Heart left ventricle (tissue), 16 donors: ENCODE results near the gene DENND1B. TPM values are rescaled to one million over a fixed set of nuclear protein-coding genes. Genes with fewer than 3 reads are reported as not detected.

Source experiments
- ATAC-seq, 4 donors: fragments of 200-7000 bp; cut with Tn5 transposase; one replicate each; pipeline ENCODE4 v1.9.1; 2020 to 2022; ENCODE audit warnings: moderate library complexity in 4 of 4, mild to moderate bottlenecking in 3 of 4, moderate number of reproducible peaks in 1 of 4
- DNase-seq, 5 donors: peaks; one replicate each; pipeline ENCODE4 v3.0.0-alpha.2; 2020
- H3K27ac ChIP-seq, 12 donors: fragments of 200-600 bp; sonication (generic) in 4 of 12; one replicate each; pipeline versions ENCODE4 v1.5.0 to v1.8.0; 2016 to 2022; ENCODE audit warnings: mild to moderate bottlenecking in 2 of 12
- H3K27me3 ChIP-seq, 9 donors: fragments of 200-600 bp; sonication (generic) in 2 of 9; one replicate each; pipeline versions ENCODE4 v1.5.1 to v1.8.0; 2016 to 2022; ENCODE audit warnings: mild to moderate bottlenecking in 3 of 9
- H3K36me3 ChIP-seq, 9 donors: fragments of 200-600 bp; sonication (generic) in 2 of 9; one replicate each; pipeline versions ENCODE4 v1.5.0 to v1.8.0; 2018 to 2022; ENCODE audit warnings: mild to moderate bottlenecking in 2 of 9
- H3K4me1 ChIP-seq, 12 donors: fragments of 200-600 bp; sonication (generic) in 4 of 12; one replicate each; pipeline versions ENCODE4 v1.5.0 to v1.8.0; 2016 to 2022; ENCODE audit warnings: mild to moderate bottlenecking in 3 of 12
- H3K4me3 ChIP-seq, 12 donors: fragments of 200-600 bp; sonication (generic) in 4 of 12; one replicate each; pipeline versions ENCODE4 v1.5.0 to v1.8.0; 2017 to 2022; ENCODE audit warnings: mild to moderate bottlenecking in 9 of 12, moderate library complexity in 4 of 12
- H3K9me3 ChIP-seq, 12 donors: fragments of 200-600 bp; sonication (generic) in 4 of 12; one replicate each; pipeline versions ENCODE4 v1.5.0 to v1.8.0; 2016 to 2022; ENCODE audit warnings: mild to moderate bottlenecking in 1 of 12
- CTCF ChIP-seq, 12 donors: fragments of 200-600 bp; sonication (generic) in 4 of 12; IDR thresholded peaks; one replicate each; pipeline versions ENCODE4 v1.5.0 to v1.8.0; 2018 to 2022; ENCODE audit warnings: antibody characterized with exemption in 12 of 12, mild to moderate bottlenecking in 5 of 12
- POLR2A ChIP-seq, 2 donors: fragments of 450-650 bp; IDR thresholded peaks; one replicate each; pipeline ENCODE4 v1.6.1; 2017; ENCODE audit warnings: antibody characterized with exemption in 2 of 2, mild to moderate bottlenecking in 2 of 2, moderate library complexity in 2 of 2
- WGBS, 4 donors: extraction: QIAGEN DNeasy Blood & Tissue Kit in 2 of 4; methylation state at CpG; one replicate each; pipeline versions ENCODE4 v1.1.5 to v1.1.7; 2013 to 2018; 5-methylcytosine and 5-hydroxymethylcytosine counted together
- intact Hi-C, 10 donors: fragments of 100-400 bp; cut with DNase I; formaldehyde crosslinking; loops; one replicate each; pipeline versions ENCODE4 v1.11.1 to v1.14.2; 2022
- polyA plus RNA-seq, 2 donors: library from polyadenylated mRNA; stranded (reverse); fragments of 200-250 nt; gene quantifications; one replicate each; pipeline ENCODE4 v1.2.3, GENCODE V29; 2013
- total RNA-seq, 9 donors: library from RNA; depleted of rRNA in 2 of 9; stranded (reverse); fragments of >200 nt in 2 of 9; fragmentation: NEBNext Ultra II Directional in 3 of 9; extraction: Animal tissue kit (Norgen Biotek cat#: 25700) in 3 of 9; gene quantifications; one replicate each; pipeline versions ENCODE4 v1.1.0 to v1.2.4, GENCODE V29; 2016 to 2023
- donor health status: ischemic (EF 13 %, LVEDD 7.1; RV severe dilation, severe dysfunction).
- donor health status: healthy with polysubstance abuse.
- donor health status: DM: no; HTN: yes; CAD: no.
- donor health status: DM: no; HTN: no; CAD: no.
- donor health status: ischemic (EF 25% LVEDD 6.9; RV normal size, moderate dysfunction).
- donor health status: ischemic (EF 25% LVEDD 5.7; RV mildly dilated, moderate dysfunction).
- donor health status: healthy.
- donor health status: DM: yes; HTN: yes; CAD: no.
- donor health status: ischemic (EF 35%, LVEDD 5.7; RV mildly dilated, moderate dysfunction).
- donor health status: nonischemic (EF 11% LVEDD 7.7; RV severe dilation, severe dysfunction).
- donor health status: DM: yes; HTN: yes; CAD: no.
- donor health status: PGD.
- donor health status: ischemic (EF 29% LVEDD 5.4; RV normal size, mild dysfunction).
- donor health status: nonischemic (EF 23%, LVEDD 6.1; RV moderate dilation, normal function).

The DENND1B gene
- total and polyA plus RNA-seq, 11 donors = 4.0 to 31.4 (median 21.0) TPM

- Histone ChIP-seq H3K27me3 (no peaks in the 10 kb centered on the region), H3K4me1 (peaks cover 0 to 17% (median 3%) of the 10 kb centered on the region in 12 donors), H3K4me3 (no peak overlapping the region), H3K27ac (no peak overlapping the region), H3K9me3 (peaks cover 0 to 3% (median 0%) of the 10 kb centered on the region in 12 donors), H3K36me3 (peaks cover 0 to 6% (median under 1%) of the 10 kb centered on the region in 9 donors)
- no peak for ATAC-seq
- DNase-seq = no peak
- intact Hi-C loops = no loop called here
- no peak for TF ChIP-seq POLR2A (IDR thresholded peaks at IDR 0.05)
These were observed 153.5 kb downstream of the DENND1B start for GRCh38 chr1:197621761-197622160.

- DNase-seq = no peak
- no peak overlapping the region for H3K27ac ChIP-seq
- peaks cover 0 to 2% (median 0%) of the 10 kb centered on the region in 12 donors for H3K9me3 ChIP-seq
- 73 to 82% (median 81%) methylated on average over 5 of the region's 5 CpGs for WGBS, 4 donors
- intact Hi-C loops = no loop called here
- no peaks in the 10 kb centered on the region for H3K27me3 ChIP-seq
- peaks cover 0 to 16% (median 8%) of the 10 kb centered on the region in 9 donors for H3K36me3 ChIP-seq
- TF ChIP-seq CTCF (IDR thresholded peaks at IDR 0.05) (no peak), POLR2A (IDR thresholded peaks at IDR 0.05) (no peak)
- no peak for ATAC-seq
- peaks cover 0 to 18% (median 3%) of the 10 kb centered on the region in 12 donors for H3K4me1 ChIP-seq
- H3K4me3 ChIP-seq = no peak overlapping the region
These were observed 154.5 kb downstream of the DENND1B start for GRCh38 chr1:197620714-197621163.

GRCh38 chr1:197619008-197619640 lies 156.2 kb downstream of the DENND1B start:
- DNase-seq = no peak
- 43 to 47% (median 43%) methylated on average over 2 of the region's 2 CpGs for WGBS, 4 donors
- ATAC-seq = peak in 1 of 4 donors; percentile 47
- no peak for TF ChIP-seq POLR2A (IDR thresholded peaks at IDR 0.05)
- TF ChIP-seq CTCF (IDR thresholded peaks at IDR 0.05) = peak; percentile 26 to 65 (median 48)
- no peak overlapping the region for H3K27ac ChIP-seq
- intact Hi-C loops = loop anchor here (2.0 to 10.0 kb wide), 11 partner anchors 156 to 848 kb away; partner anchors contain the start of genes DENND1B (in 1 of the 10) and LHX9 (in 1 of the 10)
- no peaks in the 10 kb centered on the region for H3K27me3 ChIP-seq
- no peak overlapping the region for H3K4me3 ChIP-seq
- peaks cover 0 to 17% (median 8%) of the 10 kb centered on the region in 9 donors for H3K36me3 ChIP-seq
- H3K9me3 ChIP-seq = no peaks in the 10 kb centered on the region
- H3K4me1 ChIP-seq = peaks cover 0 to 20% (median 3%) of the 10 kb centered on the region in 12 donors

- TF ChIP-seq CTCF (IDR thresholded peaks at IDR 0.05) = no peak
- no peak for TF ChIP-seq POLR2A (IDR thresholded peaks at IDR 0.05)
- ATAC-seq (peak in 2 of 4 donors; percentile 38 to 42), DNase-seq (no peak)
- Histone ChIP-seq H3K4me1 (peaks cover 0 to 20% (median 3%) of the 10 kb centered on the region in 12 donors), H3K27ac (no peak overlapping the region), H3K27me3 (no peaks in the 10 kb centered on the region), H3K9me3 (no peaks in the 10 kb centered on the region), H3K4me3 (no peak overlapping the region), H3K36me3 (peaks cover 0 to 17% (median 8%) of the 10 kb centered on the region in 9 donors)
- 23 to 27% (median 26%) methylated on average over 3 of the region's 3 CpGs for WGBS, 4 donors
- intact Hi-C loops = loop anchor here (1.0 to 10.0 kb wide), 12 partner anchors 157 to 849 kb away; partner anchors contain the start of genes DENND1B (in 1 of the 10) and LHX9 (in 1 of the 10)
These were observed 157.2 kb downstream of the DENND1B start for GRCh38 chr1:197618061-197618460.
